HL-60/S4 treated with phorbol 12-myristate 13-acetate at 8.2 ng/mL for 4 days and 3 days (cell line): Measurements from ENCODE around the gene TNFAIP8L2.
"Not testable (repeated sequence)": the region's sequence is repeated elsewhere in the genome, so short reads cannot be mapped to it uniquely, and the experiment has no call there.

ENCODE experiments used
- in situ Hi-C: fragments of 300-500 bp; cut with MboI; formaldehyde crosslinking; loops from 2 replicates; pipeline ENCODE4 v1.15.0; 2022; ENCODE audit warnings: low sequenced_read_pairs

The TNFAIP8L2 gene

DNA sequence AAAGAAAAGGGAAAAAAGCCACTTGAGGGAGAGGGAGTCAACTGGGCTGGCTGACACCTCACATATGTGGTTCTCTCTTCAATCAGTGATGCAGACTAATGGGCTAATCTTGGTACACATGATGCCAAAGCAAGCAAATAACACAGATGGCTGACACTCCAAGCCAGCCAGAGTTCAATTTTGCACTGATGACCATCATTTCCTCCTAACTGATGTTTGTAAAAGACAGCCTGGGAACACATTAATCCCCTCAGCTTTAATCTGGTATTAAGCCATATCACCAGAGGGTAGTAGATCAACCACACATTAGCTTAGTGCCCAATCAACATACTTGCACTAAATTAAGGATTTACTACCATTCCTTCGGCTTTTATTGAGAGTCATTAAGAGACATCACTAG, 30.8 kb downstream of the TNFAIP8L2 start:
- in situ Hi-C loops, result no loop called here

DNA sequence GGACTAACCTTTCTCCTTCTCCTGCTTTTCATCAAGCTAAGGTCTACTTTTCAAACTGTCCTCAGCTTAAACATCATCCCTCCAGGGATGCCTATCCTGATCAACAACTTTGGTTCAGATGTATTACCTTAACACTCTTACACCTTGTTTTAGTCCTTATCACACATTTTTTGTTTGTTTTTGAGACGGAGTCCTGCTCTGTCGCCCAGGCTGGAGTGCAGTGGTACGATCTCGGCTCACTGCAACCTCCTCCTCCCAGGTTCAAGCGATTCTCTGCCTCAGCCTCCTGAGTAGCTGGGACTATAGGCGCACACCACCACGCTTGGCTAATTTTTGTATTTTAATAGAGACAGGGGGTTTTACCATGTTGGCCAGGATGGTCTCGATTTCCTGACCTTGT, 32.2 kb downstream of the TNFAIP8L2 start:
- in situ Hi-C loops, result not testable (repeated sequence)

DNA sequence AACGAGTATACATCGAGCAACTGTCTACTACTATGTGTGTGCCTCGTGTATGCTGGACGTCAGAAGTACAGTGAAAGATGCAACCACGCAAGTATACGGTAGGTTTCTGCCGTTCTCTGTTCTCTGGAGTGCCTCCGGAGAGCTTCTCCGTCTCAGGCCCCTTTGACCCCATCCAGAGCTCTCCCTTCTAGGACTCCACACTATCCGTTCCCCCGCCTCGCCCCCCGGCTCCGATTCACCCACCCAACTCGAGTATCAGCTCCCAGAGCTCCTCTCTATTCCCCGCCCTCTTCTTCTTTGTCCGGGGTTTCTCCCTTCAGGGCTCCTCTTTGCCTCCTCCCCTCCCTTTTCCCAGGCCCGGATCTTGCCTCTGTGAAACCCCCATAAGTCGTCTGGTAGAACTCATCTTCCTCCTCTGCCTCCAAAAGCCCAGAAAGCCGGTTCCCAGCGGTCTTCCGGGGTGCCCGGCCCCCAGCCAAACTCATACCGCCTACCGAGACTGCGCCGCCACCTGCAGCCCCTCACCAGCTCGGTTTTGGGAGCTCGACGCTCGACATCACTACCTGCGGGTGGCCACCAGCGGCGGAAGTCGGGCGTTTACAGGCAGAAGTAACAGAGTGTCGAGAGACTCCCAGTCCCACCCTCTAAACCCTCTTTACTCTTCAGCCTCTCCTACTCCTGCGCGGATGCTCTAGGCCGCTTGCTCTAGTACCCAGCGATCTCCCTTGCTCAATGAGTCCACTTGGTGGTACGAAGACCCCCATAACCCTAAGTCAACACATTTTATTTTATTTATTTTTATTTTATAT, 33.4 kb downstream of the TNFAIP8L2 start, which contains the start of gene VPS72:
TSS of gene VPS72 (minus strand) at position 561 of the 809 bp plus-strand sequence. CDS start at position 485, 76 bp downstream.
- in situ Hi-C loops, result no loop called here

DNA sequence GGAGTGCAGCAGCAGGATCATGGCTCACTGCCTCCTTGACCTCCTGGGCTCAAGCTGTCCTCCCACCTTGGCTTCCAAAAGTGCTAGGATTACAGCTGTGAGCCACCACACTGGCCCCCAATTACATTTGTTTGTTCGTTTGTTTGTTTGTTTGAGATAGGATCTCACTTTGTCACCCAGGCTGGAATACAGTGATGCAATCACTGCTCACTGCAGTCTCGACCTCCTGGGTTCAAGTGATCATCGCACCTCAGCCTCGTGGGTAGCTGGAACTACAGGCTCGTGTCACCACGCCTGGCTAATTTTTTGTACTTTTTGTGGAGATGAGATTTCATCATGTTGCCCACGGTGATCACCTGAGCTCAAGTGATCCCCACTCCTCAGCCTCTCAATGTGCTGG, 35.6 kb downstream of the TNFAIP8L2 start:
- in situ Hi-C loops, result no loop called here

DNA sequence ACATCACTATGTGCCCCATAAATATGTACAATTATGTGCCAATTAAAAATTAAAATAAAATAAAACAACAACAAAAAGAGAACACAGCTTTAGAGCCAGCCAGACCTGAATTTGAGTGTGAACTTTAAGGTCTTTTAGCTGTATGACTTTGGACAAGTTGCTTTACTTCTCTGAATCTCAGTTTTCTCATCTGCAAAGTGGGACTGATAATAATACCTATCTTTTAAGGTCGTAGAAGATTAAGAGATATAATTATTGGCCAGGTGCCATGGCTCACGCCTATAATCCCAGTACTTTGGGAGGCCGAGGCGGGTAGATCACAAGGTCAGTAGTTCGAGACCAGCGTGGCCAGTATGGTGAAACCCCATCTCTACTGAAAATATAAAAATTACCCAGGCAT, 36.9 kb downstream of the TNFAIP8L2 start:
- in situ Hi-C loops, result no loop called here

DNA sequence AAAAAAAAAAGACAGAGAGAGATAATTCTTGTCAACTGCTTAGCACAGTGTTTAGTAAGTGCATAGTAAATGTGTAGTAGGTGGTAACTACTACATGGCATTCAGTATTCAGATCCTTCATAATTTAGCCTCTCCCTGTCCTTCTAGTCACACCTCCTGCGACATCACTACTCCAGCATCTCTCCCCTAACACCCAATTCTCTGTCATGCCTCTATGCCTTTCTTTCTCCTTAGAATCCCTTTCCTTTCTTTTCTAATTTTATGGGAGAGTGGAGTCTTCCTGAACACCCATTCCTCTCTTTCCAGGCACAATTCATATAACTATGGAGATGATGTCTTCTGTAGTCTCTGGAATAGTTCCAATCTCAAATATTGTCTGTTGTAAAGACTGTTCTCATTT, 37.4 kb downstream of the TNFAIP8L2 start:
- in situ Hi-C loops, result no loop called here

DNA sequence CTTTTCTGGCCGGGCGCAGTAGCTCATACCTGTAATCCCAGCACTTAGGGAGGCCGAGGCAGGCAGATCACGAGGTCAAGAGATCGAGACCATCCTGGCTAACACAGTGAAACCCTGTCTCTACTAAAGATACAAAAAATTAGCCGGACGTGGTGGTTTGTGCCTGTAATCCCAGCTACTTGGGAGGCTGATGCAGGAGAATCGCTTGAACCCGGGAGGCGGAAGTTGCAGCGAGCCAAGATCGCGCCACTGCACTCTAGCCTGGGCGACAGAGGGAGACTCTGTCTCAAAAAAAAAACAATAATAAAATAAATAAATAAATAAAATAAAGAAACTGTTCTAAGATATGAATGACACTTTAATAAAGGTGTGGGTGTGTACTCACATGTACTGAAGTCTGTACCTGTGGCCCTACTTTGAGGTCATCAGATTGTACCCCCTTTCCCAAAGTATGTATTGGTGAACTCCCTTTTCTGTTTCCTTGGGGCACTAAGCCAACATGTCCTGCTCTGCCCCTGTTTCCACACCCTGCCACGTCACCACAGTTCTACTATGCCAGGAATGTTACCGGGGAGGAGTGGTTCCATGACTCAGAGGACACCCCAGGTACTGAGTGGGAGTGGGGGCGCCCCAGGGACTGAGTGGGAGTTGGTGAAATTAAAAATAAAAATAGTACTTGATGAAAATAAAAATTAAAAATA, 38.6 kb downstream of the TNFAIP8L2 start:
- in situ Hi-C loops, result not testable (repeated sequence)

DNA sequence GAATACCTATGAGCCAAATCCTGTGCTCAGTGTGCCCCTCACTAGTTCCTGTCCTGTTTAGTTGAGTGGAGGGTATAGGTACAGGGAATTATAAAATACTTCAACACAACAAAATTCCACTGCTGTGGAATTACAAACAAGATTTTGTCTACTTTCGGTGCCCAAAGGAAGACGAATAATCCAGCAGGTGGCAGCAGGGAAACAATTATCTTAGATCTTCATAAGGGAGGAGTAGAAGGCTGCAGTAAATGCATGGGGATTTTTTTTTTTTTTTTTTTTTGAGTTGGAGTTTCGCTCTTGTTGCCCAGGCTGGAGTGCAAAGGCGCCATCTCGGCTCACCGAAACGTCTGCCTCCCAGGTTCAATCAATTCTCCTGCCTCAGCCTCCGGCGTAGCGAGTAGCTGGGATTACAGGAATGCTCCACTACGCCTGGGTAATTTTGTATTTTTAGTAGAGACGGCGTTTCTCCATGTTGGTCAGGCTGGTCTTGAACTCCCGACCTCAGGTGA, 39.9 kb downstream of the TNFAIP8L2 start:
- in situ Hi-C loops, result no loop called here

DNA sequence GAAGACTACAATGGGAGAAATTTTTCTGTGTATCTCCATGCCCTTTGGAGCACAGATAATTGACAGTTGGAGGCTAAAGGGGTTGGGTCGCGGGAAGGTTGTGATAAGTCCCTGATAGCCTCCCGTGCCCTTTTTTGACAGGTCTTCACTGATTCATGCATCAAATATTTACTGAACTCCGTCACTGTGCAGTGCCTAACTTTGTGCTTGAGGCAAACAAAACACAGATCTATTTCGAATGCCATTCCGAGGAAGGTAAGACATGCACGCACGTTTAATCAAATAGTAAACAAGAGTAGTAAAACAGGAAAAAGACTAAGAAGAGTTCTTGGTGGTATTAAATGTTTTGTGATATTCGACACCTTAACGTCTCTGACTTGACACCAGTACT, 41.4 kb downstream of the TNFAIP8L2 start:
- in situ Hi-C loops, result no loop called here

DNA sequence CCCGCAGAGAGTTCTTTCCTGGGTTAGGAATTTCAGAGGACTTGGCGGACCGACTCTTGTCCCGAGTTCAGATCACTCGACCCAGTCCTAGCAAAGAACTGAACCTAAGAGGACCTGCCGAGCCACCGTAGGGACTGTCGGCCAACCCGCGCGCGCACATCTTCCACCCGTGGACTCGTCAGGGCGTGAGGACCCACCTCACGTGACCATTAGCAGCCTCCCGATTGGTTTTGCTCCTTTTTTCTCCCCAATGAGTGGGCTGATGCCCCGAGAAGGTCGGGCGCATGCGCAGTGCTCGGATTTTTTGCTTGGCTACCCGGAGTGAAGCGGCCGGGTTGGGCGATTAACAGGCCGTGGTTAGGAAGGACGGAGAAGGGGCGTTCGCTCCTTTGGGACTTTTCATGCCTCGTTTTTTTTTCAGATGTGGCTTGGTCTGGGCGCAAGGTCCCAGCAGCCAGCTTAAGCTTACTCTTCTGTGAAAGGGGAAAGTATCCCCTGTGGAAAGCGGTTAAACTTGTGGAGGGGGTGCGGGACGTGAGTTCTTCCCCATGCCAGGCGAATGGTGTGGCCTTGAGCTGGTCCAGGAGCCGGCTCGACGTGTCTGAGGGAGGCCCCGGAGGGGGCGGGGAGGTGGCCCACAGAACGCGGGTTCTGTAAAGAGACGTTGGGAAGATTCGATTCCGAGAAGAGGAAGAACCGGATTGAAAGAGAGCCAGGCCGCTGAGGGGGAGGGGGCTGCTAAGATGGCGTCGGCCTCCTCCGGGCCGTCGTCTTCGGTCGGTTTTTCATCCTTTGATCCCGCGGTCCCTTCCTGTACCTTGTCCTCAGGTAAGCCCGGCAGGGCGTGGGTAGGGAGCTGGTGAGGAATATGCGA, 42.0 kb downstream of the TNFAIP8L2 start, which contains the start of gene PIP5K1A:
TSS of gene PIP5K1A (plus strand) at position 299 of the 874 bp plus-strand sequence. CDS start at position 744, 445 bp downstream.
- in situ Hi-C loops, result no loop called here

DNA sequence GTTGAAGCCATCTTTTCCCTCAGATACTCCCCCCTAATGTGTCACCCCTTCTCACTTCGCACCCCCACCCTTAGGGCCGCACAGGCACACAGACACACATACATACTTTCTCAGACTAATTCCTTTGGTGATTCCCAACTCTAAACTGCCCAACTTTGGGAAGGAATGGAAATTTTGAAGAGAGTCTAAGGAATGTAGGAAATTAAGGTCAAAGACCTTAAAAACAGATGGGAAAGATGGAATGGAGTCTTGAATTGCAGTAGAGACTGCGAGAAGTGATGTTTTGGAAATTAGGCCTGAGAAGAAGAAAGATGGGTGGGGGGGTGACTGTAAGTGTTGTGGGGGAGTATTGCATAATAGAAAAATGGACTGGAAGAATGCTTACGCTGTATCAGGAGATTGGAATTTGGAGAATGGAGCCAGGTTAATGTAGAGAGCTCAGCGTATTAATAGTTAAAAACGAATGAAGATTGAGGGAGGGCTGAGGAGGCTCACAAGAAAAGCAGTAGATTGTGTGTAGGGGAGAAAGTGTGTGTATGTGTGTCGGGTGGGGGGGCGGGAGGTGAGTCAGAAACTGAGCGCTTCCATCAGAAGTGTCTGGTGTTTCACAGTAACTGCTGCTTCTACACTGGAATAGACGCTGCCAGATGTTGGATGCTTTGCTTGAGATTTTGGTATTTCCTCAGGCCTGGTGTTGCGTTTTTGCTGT, 43.6 kb downstream of the TNFAIP8L2 start:
- in situ Hi-C loops, result no loop called here

DNA sequence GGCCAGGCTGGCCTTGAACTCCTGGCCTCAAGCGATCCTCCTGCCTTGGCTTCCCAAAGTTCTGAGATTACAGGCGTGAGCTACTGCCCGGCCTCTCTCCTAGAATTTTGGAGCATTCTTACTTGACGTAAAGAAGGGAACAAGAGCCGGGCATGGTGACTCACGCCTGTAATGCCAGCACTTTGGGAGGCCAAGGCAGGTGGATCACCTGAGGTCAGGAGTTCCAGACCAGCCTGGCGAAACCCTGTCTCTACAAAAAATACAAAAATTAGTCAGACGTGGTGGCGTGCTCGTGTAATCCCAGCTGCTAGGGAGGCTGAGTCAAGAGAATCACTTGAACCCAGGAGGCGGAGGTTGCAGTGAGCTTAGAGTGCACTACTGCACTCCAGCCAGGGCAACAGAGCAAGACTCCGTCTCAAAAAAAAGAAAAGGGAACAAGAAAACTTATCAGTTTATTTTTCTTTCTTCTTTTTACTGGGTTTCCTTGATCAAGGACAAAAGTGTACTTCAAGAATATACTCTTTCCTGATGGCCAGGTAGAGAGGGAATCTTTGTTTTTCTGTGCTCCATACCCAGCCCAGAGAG, 49.0 kb downstream of the TNFAIP8L2 start:
- in situ Hi-C loops, result not testable (repeated sequence)
